ENCODE data around the gene DDOST. TPM values are rescaled to one million over a fixed set of nuclear protein-coding genes. Genes with fewer than 3 reads are reported as not detected.

Gene DDOST
- total and polyA plus RNA-seq, 10 of the 15 experiments (the other 5 are each of a cell fraction or from before 2014, with no cell fraction given) = 100 to 274 (median 201) TPM

DNA sequence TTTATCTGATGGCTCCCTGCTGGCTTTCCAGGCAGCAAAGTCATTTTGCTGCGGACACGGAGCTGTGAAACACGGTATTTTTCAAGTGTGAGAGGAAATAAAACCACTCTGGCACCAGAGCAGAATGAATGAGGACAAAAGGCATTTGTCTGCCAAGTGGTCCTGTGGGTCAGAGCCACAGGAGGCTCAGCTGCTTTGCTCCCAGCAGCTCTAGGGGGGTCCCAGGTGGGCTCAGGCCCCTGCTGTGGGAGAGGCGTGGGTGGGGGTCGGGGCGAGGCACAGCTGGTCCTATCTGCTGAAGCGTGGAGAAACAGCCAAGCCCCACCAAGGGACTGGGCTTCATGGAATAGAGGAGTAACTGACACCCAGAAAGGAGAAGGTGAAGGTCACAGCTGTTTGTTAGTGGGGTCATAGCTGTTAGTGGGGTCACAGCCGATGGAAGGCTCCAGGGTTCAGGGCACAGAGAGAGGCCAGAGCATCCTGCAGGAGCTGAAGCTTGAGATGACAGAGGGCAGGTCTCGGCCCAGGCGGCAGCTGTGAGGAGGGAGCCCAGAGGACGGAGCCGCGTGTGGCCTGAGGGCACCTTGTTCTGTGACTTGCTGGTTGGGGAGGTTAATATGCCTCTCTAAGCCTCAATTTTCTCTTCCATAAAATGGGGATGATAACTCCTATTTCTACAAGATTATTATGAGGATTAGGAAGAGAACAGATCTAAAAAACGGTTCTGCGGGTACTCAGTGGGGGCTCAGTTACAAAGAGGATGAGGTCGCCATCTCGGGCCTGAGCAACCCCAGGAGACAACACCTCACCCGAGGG, 49.5 kb upstream of the DDOST start:
- DNase-seq (ENCODE audit: low read depth, low spot score) = no peak
- H3K9me3 ChIP-seq (replicated peaks; ENCODE audit: control insufficient read depth, insufficient read depth, low read length) = no peaks in the 10 kb centered on the region
- ChIA-PET SMC1A (ENCODE audit: uncharacterized antibody, unreplicated experiment) (no interaction called here), POLR2A (no interaction called here), CTCF (no interaction called here), RAD21 (ENCODE audit: unreplicated experiment) (no interaction called here)
- in situ Hi-C loops (cut with MboI) (no loop called here), intact Hi-C loops (cut with micrococcal nuclease; ENCODE audit: unreplicated experiment) (no loop called here)
- H3K4me1 ChIP-seq (ENCODE audit: control insufficient read depth, insufficient read depth, low read length) = no peaks in the 10 kb centered on the region
- H3K27ac ChIP-seq (ENCODE audit: control insufficient read depth, insufficient read depth) = no peak overlapping the region
- no peak for FAIRE-seq
- no peak overlapping the region for H2AFZ ChIP-seq (ENCODE audit: control insufficient read depth, low read depth, low read length)
- ATAC-seq = no peak
- H3K36me3 ChIP-seq (ENCODE audit: control insufficient read depth in 2 of 2, insufficient read depth in 2 of 2, low read length in 1 of 2) = no peaks in the 10 kb centered on the region
- no peak for TF ChIP-seq ETV6 (conservative IDR thresholded peaks at IDR 0.05 in 1 of 2, IDR thresholded peaks at IDR 0.05 in 1 of 2; ENCODE audit: borderline replicate concordance in 1 of 2, low read depth in 1 of 2)
- no peak for TF ChIP-seq PAX5 (IDR thresholded peaks at IDR 0.05; ENCODE audit: borderline replicate concordance, low read depth, low read length)
- TF ChIP-seq, protein P1, sequence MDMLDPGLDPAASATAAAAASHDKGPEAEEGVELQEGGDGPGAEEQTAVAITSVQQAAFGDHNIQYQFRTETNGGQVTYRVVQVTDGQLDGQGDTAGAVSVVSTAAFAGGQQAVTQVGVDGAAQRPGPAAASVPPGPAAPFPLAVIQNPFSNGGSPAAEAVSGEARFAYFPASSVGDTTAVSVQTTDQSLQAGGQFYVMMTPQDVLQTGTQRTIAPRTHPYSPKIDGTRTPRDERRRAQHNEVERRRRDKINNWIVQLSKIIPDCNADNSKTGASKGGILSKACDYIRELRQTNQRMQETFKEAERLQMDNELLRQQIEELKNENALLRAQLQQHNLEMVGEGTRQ (IDR thresholded peaks at IDR 0.05; ENCODE audit: borderline replicate concordance, low read depth, low read length) = no peak
- no peak for TF ChIP-seq ZNF622 (IDR thresholded peaks at IDR 0.05)
- no peak for TF ChIP-seq ZNF274 (IDR thresholded peaks at IDR 0.05; ENCODE audit: insufficient read depth, insufficient read length)
- TF ChIP-seq, protein P2, sequence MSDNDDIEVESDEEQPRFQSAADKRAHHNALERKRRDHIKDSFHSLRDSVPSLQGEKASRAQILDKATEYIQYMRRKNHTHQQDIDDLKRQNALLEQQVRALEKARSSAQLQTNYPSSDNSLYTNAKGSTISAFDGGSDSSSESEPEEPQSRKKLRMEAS (IDR thresholded peaks at IDR 0.05; ENCODE audit: low read depth, low read length) = no peak
- no peak for TF ChIP-seq ZNF24 (IDR thresholded peaks at IDR 0.05)
- no peak for TF ChIP-seq NFXL1 (IDR thresholded peaks at IDR 0.05; ENCODE audit: borderline replicate concordance)
- TF ChIP-seq MTA3 (IDR thresholded peaks at IDR 0.05; ENCODE audit: borderline replicate concordance, low read length) = no peak
- no peak for TF ChIP-seq TBL1XR1 (IDR thresholded peaks at IDR 0.05; ENCODE audit: low read depth, low read length)
- H4K20me1 ChIP-seq (ENCODE audit: control insufficient read depth, insufficient read depth) = no peaks in the 10 kb centered on the region
- no peak overlapping the region for H3K4me3 ChIP-seq
- BruUV-seq (replicated peaks) = no TSS peak
- WGBS (ENCODE audit: insufficient coverage, insufficient replicate concordance, low lambda C conversion rate, missing lambda C conversion rate) = 29% methylated on average over 18 of the region's 18 CpGs
- no peak overlapping the region for H3K9ac ChIP-seq (ENCODE audit: control insufficient read depth, insufficient read depth, low read length)
- H3K4me2 ChIP-seq (ENCODE audit: control insufficient read depth, insufficient read depth) = no peak overlapping the region
- no peaks in the 10 kb centered on the region; a peak in 1 of 4 replicates for H3K27me3 ChIP-seq (replicated peaks in 1 of 2; ENCODE audit: control insufficient read depth in 2 of 2, insufficient read depth in 2 of 2, low read length in 1 of 2)
- H3K79me2 ChIP-seq (ENCODE audit: control insufficient read depth, insufficient read depth, low read length) = no peaks in the 10 kb centered on the region
